Adrenal gland (tissue), 5 donors: ENCODE results near the gene CDH20.

Experiments
- CTCF ChIP-seq, 6 experiments: fragments of 450-650 bp in 4 of 6; fragments of 200-600 bp in 2 of 6; sonication (generic) in 1 of 6; IDR thresholded peaks; 1 replicate in 5 of 6; 2 replicates in 1 of 6; pipeline versions ENCODE4 v1.5.1 to v1.8.0; 2016 to 2021; ENCODE audit warnings: antibody characterized with exemption in 6 of 6, mild to moderate bottlenecking in 2 of 6, moderate library complexity in 1 of 6
- POLR2A ChIP-seq, 2 donors: fragments of 450-650 bp; IDR thresholded peaks; one replicate each; pipeline ENCODE4 v1.6.1; 2017; ENCODE audit warnings: antibody characterized with exemption in 2 of 2, mild to moderate bottlenecking in 2 of 2, moderate library complexity in 1 of 2
- donor health status: DM: no; HTN: no; CAD: no.

- TF ChIP-seq CTCF (IDR thresholded peaks at IDR 0.05) = no peak
- TF ChIP-seq POLR2A (IDR thresholded peaks at IDR 0.05) = no peak
Measured at GRCh38 chr18:61402726-61403125, 69.5 kb downstream of the CDH20 start.
